HG03521 (cell line): ENCODE results near the gene TXLNA.
"Not testable (repeated sequence)": the region's sequence is repeated elsewhere in the genome, so short reads cannot be mapped to it uniquely, and the experiment has no call there.

ENCODE experiments used
- ATAC-seq: cut with Tn5 transposase; IDR thresholded peaks from one replicate; pipeline ENCODE4 v1.9.1; 2021; ENCODE audit warnings: mild to moderate bottlenecking, moderate library complexity; ENCODE audit not compliant: unreplicated experiment

TXLNA gene

GRCh38 chr1:32179443-32180185 lies at the start of gene TXLNA:
TSS of gene TXLNA (plus strand) at chr1:32179675. CDS start at chr1:32180346, 671 bp downstream.
- peak; percentile 82 for ATAC-seq

DNA sequence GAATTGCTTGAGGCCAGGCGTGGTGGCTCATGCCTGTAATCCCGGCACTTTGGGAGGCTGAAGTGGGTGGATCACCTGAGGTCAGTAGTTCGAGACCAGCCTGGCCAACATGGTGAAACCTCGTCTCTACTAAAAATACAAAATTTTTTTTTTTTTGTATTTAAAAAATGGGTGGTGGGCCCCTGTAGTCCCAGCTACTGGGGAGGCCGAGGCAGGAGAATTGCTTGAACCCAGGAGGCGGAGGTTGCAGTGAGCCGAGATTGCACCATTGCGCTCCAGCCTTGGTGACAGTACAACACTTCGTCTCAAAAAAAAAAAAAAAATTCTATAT lies 45.6 kb upstream of the TXLNA start:
- not testable (repeated sequence) for ATAC-seq

DNA sequence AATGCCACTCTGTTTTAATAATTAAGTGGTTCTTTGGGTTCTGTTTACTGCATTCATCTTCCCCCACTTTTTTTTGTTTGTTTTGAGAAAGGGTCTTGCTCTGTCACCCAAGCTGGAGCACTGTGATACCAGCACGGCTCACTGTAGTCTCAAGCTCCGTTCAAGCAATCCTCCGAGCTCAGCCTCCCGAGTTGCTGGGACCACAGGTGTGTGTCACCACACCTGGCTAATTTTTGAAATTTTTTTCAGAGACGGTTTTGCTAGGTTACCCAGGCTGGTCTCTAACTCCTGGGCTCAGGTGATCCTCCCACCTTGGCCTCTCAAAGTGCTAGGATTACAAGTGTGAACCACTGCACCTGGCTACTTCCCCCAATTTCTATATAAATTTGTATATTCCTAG lies 42.4 kb upstream of the TXLNA start:
- ATAC-seq = no peak

GRCh38 chr1:32138965-32139364 lies 40.5 kb upstream of the TXLNA start:
- no peak for ATAC-seq

GRCh38 chr1:32142446-32143301 lies 36.8 kb upstream of the TXLNA start:
- ATAC-seq = no peak

DNA sequence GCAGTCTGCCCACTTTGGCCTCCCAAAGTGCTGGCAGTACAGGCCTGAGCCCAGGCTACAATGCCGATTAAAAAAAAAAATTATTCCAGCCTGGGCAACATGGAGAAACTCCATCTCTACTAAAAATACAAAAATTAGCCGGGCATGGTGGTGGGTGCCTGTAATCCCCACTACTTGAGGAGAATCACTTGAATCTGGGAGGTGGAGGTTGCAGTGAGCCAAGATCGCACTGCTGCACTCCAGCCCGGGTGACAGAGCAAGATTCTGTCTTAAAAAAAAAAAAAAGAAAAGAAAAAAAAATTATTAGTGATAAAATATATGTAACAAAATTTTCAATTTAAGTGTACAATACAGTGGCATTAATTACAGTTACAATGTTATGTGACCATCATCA lies 36.2 kb upstream of the TXLNA start:
- ATAC-seq = not testable (repeated sequence)

- no peak for ATAC-seq
These were observed 35.4 kb upstream of the TXLNA start for GRCh38 chr1:32144033-32144432.

DNA sequence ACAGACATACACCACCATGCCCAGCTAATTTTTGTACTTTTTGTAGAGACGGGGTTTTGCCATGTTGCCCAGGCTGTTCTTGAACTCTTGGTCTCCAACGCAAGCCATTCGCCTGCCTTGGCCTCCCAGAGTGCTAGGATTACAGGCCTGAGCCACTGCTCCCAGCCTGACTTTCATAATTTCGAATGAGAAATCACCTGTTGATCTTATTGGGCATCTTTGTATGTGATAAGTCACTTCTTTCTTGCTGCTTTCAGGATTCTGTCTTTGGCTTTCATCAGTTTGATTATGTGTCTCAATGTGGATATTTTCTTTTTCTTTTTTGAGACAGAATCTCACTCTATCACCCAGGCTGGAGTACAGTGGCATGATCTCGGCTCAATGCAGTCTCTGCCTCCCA lies 31.7 kb upstream of the TXLNA start:
- ATAC-seq = not testable (repeated sequence)

DNA sequence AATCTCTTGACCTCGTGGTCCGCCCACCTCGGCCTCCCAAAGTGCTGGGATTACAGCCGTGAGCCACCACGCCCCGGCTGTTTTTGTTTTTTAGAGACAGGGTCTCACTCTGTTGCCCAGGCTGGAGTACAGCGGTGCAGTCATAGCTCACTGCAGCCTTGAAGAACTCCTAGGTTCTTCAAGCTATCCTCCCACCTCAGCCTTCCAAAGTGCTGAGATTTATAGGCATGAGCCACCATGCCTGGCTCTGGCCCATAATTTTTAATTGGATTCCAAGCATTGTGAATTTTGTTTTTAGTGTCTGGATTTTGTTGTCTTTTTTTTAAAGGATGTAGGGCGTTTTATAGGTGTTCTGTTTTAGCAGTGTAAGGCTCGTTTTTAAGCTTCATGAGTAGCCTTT lies 28.6 kb upstream of the TXLNA start:
- ATAC-seq = no peak

DNA sequence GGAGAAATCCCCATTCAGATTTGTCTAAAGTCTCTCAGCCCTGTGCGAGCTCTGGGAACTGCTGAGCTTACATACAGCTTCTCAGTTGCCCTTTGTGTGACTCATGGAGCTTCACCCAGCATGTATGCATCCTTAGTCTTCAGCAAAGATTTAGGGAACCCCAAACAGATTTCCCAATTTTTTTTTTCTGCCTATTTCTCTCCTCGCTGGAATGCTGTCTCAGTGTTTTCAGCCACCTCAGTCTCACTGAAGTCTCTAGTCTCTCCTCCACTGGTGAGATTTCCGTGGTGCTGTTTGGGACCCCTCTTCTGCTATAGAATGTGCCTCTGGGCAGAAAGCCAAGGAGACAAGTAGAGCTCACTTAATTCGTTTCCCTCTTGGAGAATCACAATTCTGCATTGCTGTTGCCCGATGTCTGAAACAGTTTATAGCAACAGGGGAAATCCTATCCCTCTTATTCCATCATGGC lies 28.1 kb upstream of the TXLNA start:
- ATAC-seq = no peak

GRCh38 chr1:32159189-32159588 lies 20.3 kb upstream of the TXLNA start:
- ATAC-seq = no peak

GRCh38 chr1:32163405-32163804 lies 16.1 kb upstream of the TXLNA start:
- no peak for ATAC-seq

- ATAC-seq = not testable (repeated sequence)
These were observed 13.8 kb upstream of the TXLNA start for GRCh38 chr1:32165633-32166032.

DNA sequence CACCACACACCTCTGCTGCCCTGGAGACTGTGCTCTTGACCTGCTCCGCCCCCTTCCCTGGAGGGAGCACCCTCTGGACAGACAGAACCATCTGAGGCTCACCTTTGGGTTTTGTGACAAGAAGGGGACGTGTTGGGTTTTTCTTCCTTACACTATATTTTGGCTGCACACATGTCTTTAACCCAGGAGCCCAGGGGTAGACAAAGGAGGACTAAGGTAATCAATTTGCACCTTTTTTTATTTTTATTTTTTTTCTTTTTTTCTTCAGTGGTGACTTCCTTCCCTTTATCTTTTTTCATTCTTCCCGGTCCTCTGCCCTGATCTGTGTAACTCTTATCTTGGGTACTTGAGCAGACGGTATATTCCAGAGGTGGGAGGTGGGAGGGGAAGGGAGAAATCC lies 8.5 kb upstream of the TXLNA start:
- no peak for ATAC-seq

GRCh38 chr1:32172621-32173245 lies 6.7 kb upstream of the TXLNA start:
- no peak for ATAC-seq

- no peak for ATAC-seq
These were observed 889 bp upstream of the TXLNA start for GRCh38 chr1:32178380-32179192.

DNA sequence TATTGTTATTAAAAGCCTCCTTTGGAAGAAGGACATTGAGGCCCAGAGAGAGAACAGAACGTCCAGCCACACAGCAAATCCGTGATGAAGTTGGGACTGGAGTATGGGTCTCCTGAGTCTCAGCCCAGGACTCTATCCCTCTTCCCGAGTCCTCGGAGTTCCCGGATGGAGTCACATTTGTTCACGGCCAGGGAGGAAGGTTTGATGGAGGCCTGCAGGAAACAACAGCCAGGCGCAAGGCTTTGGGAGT lies 357 bp upstream of the TXLNA start:
- no peak for ATAC-seq

- ATAC-seq = no peak
These were observed 948 bp downstream of the TXLNA start for GRCh38 chr1:32180186-32181060.

- no peak for ATAC-seq
These were observed 1.6 kb downstream of the TXLNA start for GRCh38 chr1:32181065-32181464.

- no peak for ATAC-seq
These were observed 2.1 kb downstream of the TXLNA start for GRCh38 chr1:32181563-32181962.
